Stomach (tissue), 9 donors: ENCODE measurements around the gene CYS1. TPM values are rescaled to one million over a fixed set of nuclear protein-coding genes. Genes with fewer than 3 reads are reported as not detected.
A peak's percentile ranks its signal among the peaks of the same experiment; 100 is the strongest.

Experiments used
- DNase-seq, 2 donors: peaks; one replicate each; pipeline versions ENCODE4 v3.0.0 to v3.0.0-alpha.2; 2013 to 2019
- H3K27ac ChIP-seq, 5 donors: fragments of 200-600 bp in 4 of 5; sonication (generic) in 4 of 5; one replicate each; pipeline ENCODE4 v1.5.1; 2013 to 2019; ENCODE audit warnings: mild to moderate bottlenecking in 1 of 5, moderate library complexity in 1 of 5
- H3K27me3 ChIP-seq, 3 donors: fragments of 200-600 bp; sonication (generic); one replicate each; pipeline ENCODE4 v1.5.1; 2017 to 2019; ENCODE audit warnings: mixed run types in 1 of 3
- H3K36me3 ChIP-seq, 4 donors: fragments of 200-600 bp; sonication (generic); 1 replicate in 3 of 4; 2 replicates in 1 of 4; pipeline ENCODE4 v1.5.1; 2016 to 2019
- H3K4me1 ChIP-seq, 4 donors: fragments of 200-600 bp; sonication (generic); one replicate each; pipeline ENCODE4 v1.5.1; 2016 to 2019
- H3K4me3 ChIP-seq, 4 donors: fragments of 200-600 bp; sonication (generic) in 3 of 4; one replicate each; pipeline ENCODE4 v1.5.1; 2016 to 2019; ENCODE audit warnings: mild to moderate bottlenecking in 1 of 4
- H3K9me3 ChIP-seq, 4 donors: fragments of 200-600 bp; sonication (generic); one replicate each; pipeline ENCODE4 v1.5.1; 2016 to 2019
- CTCF ChIP-seq, 7 experiments: fragments of 450-650 bp in 4 of 7; fragments of 200-600 bp in 3 of 7; sonication (generic) in 3 of 7; IDR thresholded peaks; one replicate each; pipeline ENCODE4 v1.5.1; 2016 to 2019; ENCODE audit warnings: antibody characterized with exemption in 7 of 7, control low read depth in 2 of 7, mild to moderate bottlenecking in 1 of 7
- EP300 ChIP-seq: sonication (generic); formaldehyde crosslinking; IDR thresholded peaks from one replicate; pipeline ENCODE4 v1.6.1; 2017; ENCODE audit warnings: antibody characterized with exemption
- POLR2A ChIP-seq, 4 donors: fragments of 450-650 bp; IDR thresholded peaks; one replicate each; pipeline ENCODE4 v1.6.1; 2016; ENCODE audit warnings: antibody characterized with exemption in 4 of 4, control low read depth in 2 of 4, mild to moderate bottlenecking in 1 of 4, moderate library complexity in 1 of 4
- POLR2AphosphoS5 ChIP-seq, 3 donors: sonication (generic); formaldehyde crosslinking; IDR thresholded peaks; one replicate each; pipeline ENCODE4 v1.6.1; 2016; ENCODE audit warnings: antibody characterized with exemption in 3 of 3
- WGBS, 5 donors: extraction: QIAGEN DNeasy Blood & Tissue Kit in 3 of 5; methylation state at CpG; one replicate each; pipeline versions ENCODE4 v1.1.5 to v1.1.7; 2013 to 2018; 5-methylcytosine and 5-hydroxymethylcytosine counted together
- intact Hi-C: fragments of 100-400 bp; cut with DNase I; formaldehyde crosslinking; loops from one replicate; pipeline ENCODE4 v1.15.1; 2023; ENCODE audit warnings: low total_unique reads
- polyA plus RNA-seq, 3 donors: library from polyadenylated mRNA; stranded (reverse); fragments of 200-250 nt; gene quantifications; one replicate each; pipeline ENCODE4 v1.2.3, GENCODE V29; 2013
- total RNA-seq, 5 donors: library from RNA; depleted of rRNA; stranded (reverse); fragments of >200 nt; gene quantifications; one replicate each; pipeline versions ENCODE4 v1.1.0 to v1.2.3, GENCODE V29; 2014 to 2016
- donor health status: healthy with polysubstance abuse.
- donor health status: Bipolar disorder and iron deficiency.
- donor health status: healthy.

Gene CYS1
- total and polyA plus RNA-seq, 8 donors = 1.1 to 33.8 (median 3.9) TPM; not detected in 1

- Histone ChIP-seq H3K4me1 (peaks cover 15 to 42% (median 33%) of the 10 kb centered on the region in 4 donors), H3K36me3 (peaks cover 5 to 20% (median 19%) of the 10 kb centered on the region in 4 donors), H3K9me3 (no peaks in the 10 kb centered on the region), H3K27me3 (no peaks in the 10 kb centered on the region), H3K27ac (peak overlapping the region in 1 of 5 donors; percentile 74), H3K4me3 (no peak overlapping the region)
- DNase-seq = no peak
- TF ChIP-seq POLR2AphosphoS5 (IDR thresholded peaks at IDR 0.05) (no peak), POLR2A (IDR thresholded peaks at IDR 0.05) (no peak), EP300 (no peak)
- WGBS, 5 donors = 92 to 94% (median 93%) methylated on average over 14 to 17 of the region's 17 CpGs
- intact Hi-C loops = loop anchor here (10.0 kb wide), 1 partner anchor 244 kb away; no protein-coding TSS in a partner anchor
These were observed 21.2 kb downstream of the CYS1 start for GRCh38 chr2:10059016-10059351.

- no peak overlapping the region for H3K4me3 ChIP-seq
- peak overlapping the region in 3 of 5 donors; percentile 71 to 83 (median 74) for H3K27ac ChIP-seq
- TF ChIP-seq POLR2AphosphoS5 (IDR thresholded peaks at IDR 0.05) (no peak), POLR2A (IDR thresholded peaks at IDR 0.05) (no peak), CTCF (IDR thresholded peaks at IDR 0.05) (no peak), EP300 (no peak)
- no peaks in the 10 kb centered on the region for H3K9me3 ChIP-seq
- no peaks in the 10 kb centered on the region for H3K27me3 ChIP-seq
- peaks cover 10 to 25% (median 24%) of the 10 kb centered on the region in 4 donors for H3K36me3 ChIP-seq
- H3K4me1 ChIP-seq = peaks cover 19 to 47% (median 36%) of the 10 kb centered on the region in 4 donors
- no peak for DNase-seq
- intact Hi-C loops = loop anchor here (10.0 kb wide), 1 partner anchor 244 kb away; no protein-coding TSS in a partner anchor
- 92 to 94% (median 93%) methylated on average over 15 to 39 of the region's 39 CpGs for WGBS, 5 donors
These were observed 21.8 kb downstream of the CYS1 start for GRCh38 chr2:10058251-10059015.

GRCh38 chr2:10057231-10058107, 22.7 kb downstream of the CYS1 start:
- H3K4me3 ChIP-seq = peak overlapping the region; percentile 20 to 37 (median 26)
- H3K27ac ChIP-seq = peak overlapping the region; percentile 34 to 83 (median 71)
- WGBS, 5 donors = 13 to 21% (median 18%) methylated on average over 28 of the region's 28 CpGs
- H3K36me3 ChIP-seq = peaks cover 10 to 35% (median 34%) of the 10 kb centered on the region in 4 donors
- H3K4me1 ChIP-seq = peaks cover 23 to 56% (median 43%) of the 10 kb centered on the region in 4 donors
- no peaks in the 10 kb centered on the region for H3K9me3 ChIP-seq
- no peaks in the 10 kb centered on the region for H3K27me3 ChIP-seq
- intact Hi-C loops = loop anchor here (10.0 kb wide), 1 partner anchor 243 kb away; no protein-coding TSS in a partner anchor
- peak; percentile 57 to 88 for DNase-seq
- TF ChIP-seq POLR2AphosphoS5 (IDR thresholded peaks at IDR 0.05) = peak in 1 of 3 donors; percentile 29
- no peak for TF ChIP-seq CTCF (IDR thresholded peaks at IDR 0.05)

- H3K27ac ChIP-seq = peak overlapping the region in 1 of 5 donors; percentile 71
- intact Hi-C loops = loop anchor here (10.0 kb wide), 1 partner anchor 242 kb away; no protein-coding TSS in a partner anchor
- no peak for DNase-seq
- H3K9me3 ChIP-seq = no peaks in the 10 kb centered on the region
- WGBS, 5 donors = 69 to 77% (median 72%) methylated on average over 11 of the region's 11 CpGs
- peaks cover 19 to 45% (median 44%) of the 10 kb centered on the region in 4 donors for H3K36me3 ChIP-seq
- no peaks in the 10 kb centered on the region for H3K27me3 ChIP-seq
- no peak for TF ChIP-seq EP300
- TF ChIP-seq POLR2A (IDR thresholded peaks at IDR 0.05) = no peak
- TF ChIP-seq CTCF (IDR thresholded peaks at IDR 0.05) = no peak
- TF ChIP-seq POLR2AphosphoS5 (IDR thresholded peaks at IDR 0.05) = no peak
- H3K4me3 ChIP-seq = no peak overlapping the region
- H3K4me1 ChIP-seq = peaks cover 23 to 60% (median 43%) of the 10 kb centered on the region in 4 donors
These were observed 23.8 kb downstream of the CYS1 start for GRCh38 chr2:10056439-10056838.
